Central memory CD4-positive, alpha-beta T cell (primary cell): ENCODE data around the gene STING1.
"Not testable (repeated sequence)": the region's sequence is repeated elsewhere in the genome, so short reads cannot be mapped to it uniquely, and the experiment has no call there.

Experiments used
- DNase-seq: peaks from one replicate; pipeline ENCODE4 v3.0.0; 2022

Gene STING1

GRCh38 chr5:139503036-139503817 lies 20.7 kb upstream of the STING1 start:
- not testable (repeated sequence) for DNase-seq

- DNase-seq: no peak
These were observed 18.8 kb upstream of the STING1 start for GRCh38 chr5:139501381-139501780.

- no peak for DNase-seq
These were observed 13.3 kb upstream of the STING1 start for GRCh38 chr5:139495638-139496435.

- DNase-seq: no peak
These were observed 12.3 kb upstream of the STING1 start for GRCh38 chr5:139494832-139495231.

- DNase-seq: no peak
These were observed 11.7 kb upstream of the STING1 start for GRCh38 chr5:139494256-139494655.

- DNase-seq: no peak
These were observed 10.2 kb upstream of the STING1 start for GRCh38 chr5:139492700-139493192.

- DNase-seq: no peak
These were observed 5.7 kb upstream of the STING1 start for GRCh38 chr5:139488260-139488659.

GRCh38 chr5:139486201-139486600 lies 3.6 kb upstream of the STING1 start:
- DNase-seq: no peak

GRCh38 chr5:139482890-139483208 lies 291 bp upstream of the STING1 start:
- not testable (repeated sequence) for DNase-seq

- no peak for DNase-seq
These were observed 943 bp downstream of the STING1 start for GRCh38 chr5:139481580-139482049.

- no peak for DNase-seq
These were observed 1.4 kb downstream of the STING1 start for GRCh38 chr5:139481122-139481533.

GRCh38 chr5:139479729-139480128 lies 2.8 kb downstream of the STING1 start:
- DNase-seq: not testable (repeated sequence)

- not testable (repeated sequence) for DNase-seq
These were observed 3.7 kb downstream of the STING1 start for GRCh38 chr5:139478657-139479423.

- DNase-seq: no peak
These were observed 6.5 kb downstream of the STING1 start for GRCh38 chr5:139475865-139476617.

GRCh38 chr5:139474890-139475791 lies 7.4 kb downstream of the STING1 start:
- DNase-seq: peak; percentile 28

- DNase-seq: no peak
These were observed 9.0 kb downstream of the STING1 start for GRCh38 chr5:139473565-139473964.

- DNase-seq: no peak
These were observed 9.5 kb downstream of the STING1 start for GRCh38 chr5:139473105-139473504.

GRCh38 chr5:139472386-139473030 lies 10.1 kb downstream of the STING1 start:
- DNase-seq: no peak

- peak; percentile 49 for DNase-seq
These were observed 11.7 kb downstream of the STING1 start, which contains the start of gene SMIM33 for GRCh38 chr5:139470821-139471300. Gene SMIM33, plus strand, starts transcription at chr5:139471004. Its CDS starts 118 bp downstream, at chr5:139471122.

- DNase-seq: no peak
These were observed 14.1 kb downstream of the STING1 start for GRCh38 chr5:139468421-139468931.
